ENCODE measurements around the gene LENEP. TPM values are rescaled to one million over a fixed set of nuclear protein-coding genes. Genes with fewer than 3 reads are reported as not detected.

Gene LENEP
- polyA plus RNA-seq, 1 donor (not counting 4 experiments of a cell fraction or from before 2014, with no cell fraction given): not detected

DNA sequence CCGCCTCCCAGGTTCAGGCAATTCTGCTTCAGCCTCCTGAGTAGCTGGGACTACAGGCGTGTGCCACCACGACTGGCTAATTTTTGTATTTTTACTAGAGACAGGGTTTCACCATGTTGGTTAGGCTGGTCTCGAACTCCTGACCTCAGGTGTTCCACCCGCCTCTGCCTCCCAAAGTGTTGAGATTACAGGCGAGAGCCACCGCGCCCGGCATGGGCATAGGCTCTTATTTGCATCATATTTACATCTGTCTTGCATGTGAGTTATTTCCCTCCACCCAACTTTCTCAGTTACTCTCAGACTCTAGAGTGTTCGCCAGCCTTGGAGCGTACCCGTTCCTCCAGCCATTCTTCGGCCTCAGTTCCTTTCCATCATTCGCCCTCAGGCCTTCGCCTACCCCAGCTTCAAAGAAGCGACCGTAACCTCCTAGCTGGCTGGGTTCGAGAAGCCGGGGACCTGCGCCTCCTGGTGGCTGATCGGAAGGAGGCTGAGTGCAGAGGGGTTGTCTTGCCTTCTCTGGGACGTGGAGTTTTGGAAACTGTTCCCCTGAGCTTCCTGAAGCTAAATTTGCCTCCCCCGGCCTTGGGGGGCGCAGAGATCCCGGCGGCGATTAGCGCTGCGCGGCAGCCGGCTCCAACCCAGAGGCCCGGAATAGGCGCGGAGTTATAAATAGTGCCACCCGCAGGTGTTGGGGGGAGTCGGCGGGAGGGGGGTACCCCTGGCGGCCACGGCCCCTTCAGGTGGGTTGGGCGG, 5.6 kb downstream of the LENEP start:
- FAIRE-seq (peak; percentile 20), DNase-seq (ENCODE audit: low read depth, low spot score) (no peak)
- no peak for TF ChIP-seq EZH2 (IDR thresholded peaks at IDR 0.05; ENCODE audit: low read length)
- TF ChIP-seq, protein P1, sequence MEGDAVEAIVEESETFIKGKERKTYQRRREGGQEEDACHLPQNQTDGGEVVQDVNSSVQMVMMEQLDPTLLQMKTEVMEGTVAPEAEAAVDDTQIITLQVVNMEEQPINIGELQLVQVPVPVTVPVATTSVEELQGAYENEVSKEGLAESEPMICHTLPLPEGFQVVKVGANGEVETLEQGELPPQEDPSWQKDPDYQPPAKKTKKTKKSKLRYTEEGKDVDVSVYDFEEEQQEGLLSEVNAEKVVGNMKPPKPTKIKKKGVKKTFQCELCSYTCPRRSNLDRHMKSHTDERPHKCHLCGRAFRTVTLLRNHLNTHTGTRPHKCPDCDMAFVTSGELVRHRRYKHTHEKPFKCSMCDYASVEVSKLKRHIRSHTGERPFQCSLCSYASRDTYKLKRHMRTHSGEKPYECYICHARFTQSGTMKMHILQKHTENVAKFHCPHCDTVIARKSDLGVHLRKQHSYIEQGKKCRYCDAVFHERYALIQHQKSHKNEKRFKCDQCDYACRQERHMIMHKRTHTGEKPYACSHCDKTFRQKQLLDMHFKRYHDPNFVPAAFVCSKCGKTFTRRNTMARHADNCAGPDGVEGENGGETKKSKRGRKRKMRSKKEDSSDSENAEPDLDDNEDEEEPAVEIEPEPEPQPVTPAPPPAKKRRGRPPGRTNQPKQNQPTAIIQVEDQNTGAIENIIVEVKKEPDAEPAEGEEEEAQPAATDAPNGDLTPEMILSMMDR (optimal IDR thresholded peaks at IDR 0.05 in 1 of 3, IDR thresholded peaks at IDR 0.05 in 1 of 3, conservative IDR thresholded peaks at IDR 0.05 in 1 of 3; ENCODE audit: extremely low read depth in 1 of 3, insufficient read depth in 2 of 3, low read length in 3 of 3): peak in 2 of 3 experiments; percentile 91 to 93
- dilution Hi-C loops (cut with MboI; ENCODE audit: extremely low pct_ligation_motif_present, low sequenced_read_pairs): no loop called here
- H3K27me3 ChIP-seq (ENCODE audit: control insufficient read depth, extremely low read depth, insufficient read depth, low read length): no peaks in the 10 kb centered on the region
- no peak overlapping the region for H3K9ac ChIP-seq (ENCODE audit: control insufficient read depth, extremely low read depth, insufficient read depth, low read length)
- H3K36me3 ChIP-seq (ENCODE audit: control insufficient read depth in 2 of 2, extremely low read depth in 1 of 2, insufficient read depth in 2 of 2, low read length in 2 of 2): no peaks in the 10 kb centered on the region
- peaks cover 14% of the 10 kb centered on the region for H3K4me1 ChIP-seq (ENCODE audit: control insufficient read depth, extremely low read depth, insufficient read depth, low read length)
- peak overlapping the region; percentile 46 for H2AFZ ChIP-seq (ENCODE audit: control insufficient read depth, low read length)
- no peaks in the 10 kb centered on the region for H3K9me3 ChIP-seq (ENCODE audit: control insufficient read depth, low read depth, low read length)
- H3K4me2 ChIP-seq (ENCODE audit: control insufficient read depth, extremely low read depth, insufficient read depth, low read depth, low read length): peak overlapping the region; percentile 58
- H3K27ac ChIP-seq (ENCODE audit: control insufficient read depth, insufficient read depth, low read length): no peak overlapping the region
- H4K20me1 ChIP-seq (ENCODE audit: control insufficient read depth, extremely low read depth, insufficient read depth, low read length): no peaks in the 10 kb centered on the region
- no peaks in the 10 kb centered on the region for H3K9me1 ChIP-seq (ENCODE audit: control insufficient read depth, extremely low read depth, insufficient read depth, low read length)
- peak overlapping the region in 1 of 3 experiments; percentile 38 for H3K4me3 ChIP-seq (ENCODE audit: control insufficient read depth in 2 of 3, extremely low read depth in 1 of 3, insufficient read depth in 2 of 3, low read depth in 1 of 3, low read length in 3 of 3)
- peaks cover 12% of the 10 kb centered on the region for H3K79me2 ChIP-seq (ENCODE audit: control insufficient read depth, insufficient read depth, low read length)

DNA sequence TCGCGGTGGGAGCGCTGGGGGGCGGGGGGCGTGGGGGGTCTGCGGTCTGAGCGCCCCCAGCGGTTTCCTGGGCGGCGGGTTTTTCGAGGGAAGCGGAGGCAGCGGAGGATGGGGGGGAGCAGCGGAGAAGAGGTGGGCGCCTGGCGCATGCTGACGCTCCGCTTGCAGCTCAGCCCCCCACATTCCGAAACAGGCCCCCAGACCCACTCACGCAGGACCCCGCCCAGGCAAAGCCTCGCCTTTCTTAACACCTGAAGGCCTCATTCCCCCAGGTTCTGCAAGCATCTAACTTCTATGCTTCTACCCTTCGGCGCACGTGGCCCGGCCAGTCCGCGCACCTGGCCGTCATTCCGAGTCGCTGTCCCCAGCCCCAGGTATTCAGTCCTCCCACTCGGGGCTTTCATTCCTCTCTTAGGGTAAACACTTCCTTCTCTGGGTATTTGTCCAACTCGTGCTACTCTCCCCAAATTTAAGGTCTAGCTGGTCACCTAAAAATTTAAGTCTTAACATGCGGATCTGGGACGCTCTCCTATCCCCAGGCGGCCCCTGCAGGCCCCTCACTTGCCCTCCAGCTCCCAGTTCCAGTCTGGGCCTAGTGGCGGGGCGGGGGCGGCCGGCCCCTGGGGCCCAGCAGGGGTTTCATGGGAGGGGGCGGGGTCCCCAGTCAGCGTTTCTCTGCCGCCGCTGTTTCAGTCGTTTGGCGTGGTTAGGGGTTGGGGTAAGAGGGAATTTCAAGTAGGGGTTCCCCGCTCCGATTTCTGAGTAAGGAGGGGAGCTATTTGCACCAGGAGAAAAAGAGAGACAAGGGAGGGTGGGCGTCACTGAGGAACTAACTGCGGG, 6.4 kb downstream of the LENEP start:
- Histone ChIP-seq H3K36me3 (ENCODE audit: control insufficient read depth in 2 of 2, extremely low read depth in 1 of 2, insufficient read depth in 2 of 2, low read length in 2 of 2) (no peaks in the 10 kb centered on the region), H3K4me1 (ENCODE audit: control insufficient read depth, extremely low read depth, insufficient read depth, low read length) (peaks cover 20% of the 10 kb centered on the region), H3K4me3 (ENCODE audit: control insufficient read depth in 2 of 3, extremely low read depth in 1 of 3, insufficient read depth in 2 of 3, low read depth in 1 of 3, low read length in 3 of 3) (peak overlapping the region; percentile 31 to 83 (median 76)), H3K4me2 (ENCODE audit: control insufficient read depth, extremely low read depth, insufficient read depth, low read depth, low read length) (peak overlapping the region; percentile 72), H2AFZ (ENCODE audit: control insufficient read depth, low read length) (no peak overlapping the region), H3K79me2 (ENCODE audit: control insufficient read depth, insufficient read depth, low read length) (peaks cover 20% of the 10 kb centered on the region), H3K27me3 (ENCODE audit: control insufficient read depth, extremely low read depth, insufficient read depth, low read length) (no peaks in the 10 kb centered on the region), H4K20me1 (ENCODE audit: control insufficient read depth, extremely low read depth, insufficient read depth, low read length) (no peaks in the 10 kb centered on the region), H3K9ac (ENCODE audit: control insufficient read depth, extremely low read depth, insufficient read depth, low read length) (peak overlapping the region; percentile 75), H3K27ac (ENCODE audit: control insufficient read depth, insufficient read depth, low read length) (peak overlapping the region; percentile 47), H3K9me1 (ENCODE audit: control insufficient read depth, extremely low read depth, insufficient read depth, low read length) (no peaks in the 10 kb centered on the region), H3K9me3 (ENCODE audit: control insufficient read depth, low read depth, low read length) (no peaks in the 10 kb centered on the region)
- TF ChIP-seq, protein P1 (optimal IDR thresholded peaks at IDR 0.05 in 1 of 3, IDR thresholded peaks at IDR 0.05 in 1 of 3, conservative IDR thresholded peaks at IDR 0.05 in 1 of 3; ENCODE audit: extremely low read depth in 1 of 3, insufficient read depth in 2 of 3, low read length in 3 of 3): no peak
- TF ChIP-seq EZH2 (IDR thresholded peaks at IDR 0.05; ENCODE audit: low read length): no peak
- dilution Hi-C loops (cut with MboI; ENCODE audit: extremely low pct_ligation_motif_present, low sequenced_read_pairs): no loop called here
- DNase-seq (ENCODE audit: low read depth, low spot score): no peak
- FAIRE-seq: no peak

All from keratinocyte (primary cell).